Gastroesophageal sphincter (tissue), 3 donors: ENCODE results near the gene PDZD2.

ENCODE experiments used
- CTCF ChIP-seq, 4 experiments: fragments of 200-600 bp in 2 of 4; fragments of 450-650 bp in 2 of 4; sonication (generic) in 1 of 4; IDR thresholded peaks; one replicate each; pipeline ENCODE4 v1.5.1; 2017 to 2019; ENCODE audit warnings: antibody characterized with exemption in 4 of 4, mild to moderate bottlenecking in 2 of 4, moderate library complexity in 2 of 4
- POLR2AphosphoS5 ChIP-seq: sonication (generic); formaldehyde crosslinking; IDR thresholded peaks from one replicate; pipeline ENCODE4 v1.6.1; 2017; ENCODE audit warnings: antibody characterized with exemption

DNA sequence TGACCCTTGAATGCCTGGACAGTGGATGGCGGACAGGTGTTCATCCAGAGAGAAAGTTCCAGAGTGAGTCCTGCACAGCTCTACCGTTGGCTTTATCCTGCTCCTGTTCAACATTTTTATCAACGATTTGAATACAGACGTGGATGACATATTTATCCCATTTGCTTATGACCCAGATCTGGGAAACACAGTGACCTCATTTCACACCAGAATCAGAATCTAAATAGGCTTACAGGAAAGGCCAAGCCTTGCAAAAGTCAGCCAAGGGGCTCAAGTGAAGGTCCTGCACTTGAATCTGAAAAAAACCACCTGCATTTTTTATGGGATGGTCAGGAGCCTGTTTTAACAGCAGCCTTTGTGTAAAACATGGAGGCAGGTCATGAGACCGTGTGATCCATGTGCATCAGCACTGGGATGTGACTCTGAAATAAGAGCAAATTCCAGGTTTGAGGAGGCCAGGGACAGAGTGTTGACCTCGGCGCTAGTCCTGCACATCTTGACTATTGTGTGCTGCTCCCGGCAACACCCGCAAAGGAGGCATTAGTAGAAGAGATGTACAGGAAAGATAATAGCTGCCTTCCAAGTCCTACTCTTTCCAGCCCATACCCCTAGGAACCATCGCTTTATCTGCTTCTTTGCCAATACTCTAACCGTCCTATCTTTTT is 18.5 kb downstream of the PDZD2 start:
- TF ChIP-seq CTCF (IDR thresholded peaks at IDR 0.05): no peak
- TF ChIP-seq POLR2AphosphoS5: no peak
